Inflammatory macrophage (primary cell): Measurements from ENCODE around the gene TTC21B.

Source experiments
- DNase-seq, 2 donors: peaks; one replicate each; pipeline ENCODE4 v3.0.0-alpha.2; 2020 to 2022

Gene TTC21B

GRCh38 chr2:165827921-165828276, 125.7 kb downstream of the TTC21B start:
- no peak for DNase-seq

GRCh38 chr2:165827016-165827920, 126.3 kb downstream of the TTC21B start:
- no peak for DNase-seq

- no peak for DNase-seq
Observed at GRCh38 chr2:165825041-165825440, 128.5 kb downstream of the TTC21B start.
